Measurements from ENCODE around the gene SEC22C.

The SEC22C gene

DNA sequence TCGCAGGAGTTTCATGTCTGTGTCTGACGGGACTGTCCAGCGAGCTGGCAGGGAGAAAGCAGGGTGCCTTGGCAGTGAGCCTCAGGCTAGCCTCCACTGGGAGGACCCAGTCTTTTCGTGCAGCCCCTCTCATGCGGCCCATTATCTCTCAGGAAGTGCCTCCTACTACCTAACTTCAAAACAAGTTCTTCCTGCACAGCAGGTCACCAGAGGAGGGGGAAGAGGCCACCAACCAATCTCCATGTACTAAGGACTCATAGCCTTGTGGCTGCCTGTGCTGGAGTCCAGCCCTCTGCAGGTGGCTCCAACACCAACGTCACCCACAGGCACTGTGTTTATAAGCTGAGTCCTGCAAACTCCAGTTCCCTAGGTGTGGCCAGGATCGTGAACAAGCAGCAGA, 74.5 kb downstream of the SEC22C start:
- Histone ChIP-seq H3K9me3 (ENCODE audit: control insufficient read depth, low read length) (no peaks in the 10 kb centered on the region), H3K4me3 (ENCODE audit: insufficient read depth, low read depth, low read length) (no peak overlapping the region), H3K27me3 (ENCODE audit: control insufficient read depth, insufficient read depth, low read length, poor library complexity, severe bottlenecking) (peaks cover 19% of the 10 kb centered on the region), H3K4me1 (ENCODE audit: control insufficient read depth, insufficient read depth, low read length) (no peaks in the 10 kb centered on the region), H3K36me3 (ENCODE audit: control insufficient read depth, insufficient read depth, low read length) (no peaks in the 10 kb centered on the region), H3K27ac (ENCODE audit: insufficient read depth, low read depth, low read length, poor library complexity, severe bottlenecking) (no peak overlapping the region)
- 57% methylated on average over 7 of the region's 7 CpGs for WGBS, 2 experiments

DNA sequence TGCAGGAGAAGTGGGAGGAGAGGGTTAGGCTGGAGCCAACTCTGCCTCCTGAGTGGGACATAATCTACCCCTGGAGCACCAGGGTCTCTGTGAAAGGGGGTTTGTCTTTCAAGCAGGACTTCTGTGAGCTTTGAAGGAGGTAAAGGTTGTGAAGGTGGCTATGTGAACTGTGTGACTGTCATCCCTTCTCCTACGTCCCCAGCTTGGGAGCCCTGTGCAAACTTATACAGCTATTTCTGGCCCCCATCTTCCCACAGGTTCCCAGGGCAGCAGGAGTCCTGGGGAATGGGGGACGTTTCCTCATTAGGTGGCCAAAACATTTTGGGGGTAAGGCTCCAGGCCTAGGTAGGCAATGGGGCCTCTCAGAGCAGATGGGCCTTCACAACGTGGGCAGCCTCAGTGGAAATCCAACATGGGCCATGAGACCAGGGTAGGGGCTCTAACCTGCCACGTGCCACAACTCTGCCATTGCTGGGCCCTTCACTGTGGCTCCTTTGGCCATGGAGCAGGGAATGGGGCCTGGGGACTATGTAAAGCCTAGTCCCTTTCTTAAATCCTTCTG, 75.8 kb downstream of the SEC22C start:
- Histone ChIP-seq H3K27ac (ENCODE audit: insufficient read depth, low read depth, low read length, poor library complexity, severe bottlenecking) (no peak overlapping the region), H3K9me3 (ENCODE audit: control insufficient read depth, low read length) (no peaks in the 10 kb centered on the region), H3K36me3 (ENCODE audit: control insufficient read depth, insufficient read depth, low read length) (no peaks in the 10 kb centered on the region), H3K4me3 (ENCODE audit: insufficient read depth, low read depth, low read length) (no peak overlapping the region), H3K4me1 (ENCODE audit: control insufficient read depth, insufficient read depth, low read length) (peaks cover 12% of the 10 kb centered on the region), H3K27me3 (ENCODE audit: control insufficient read depth, insufficient read depth, low read length, poor library complexity, severe bottlenecking) (peaks cover 32% of the 10 kb centered on the region)
- WGBS, 2 experiments = 92% methylated on average over 4 of the region's 4 CpGs

DNA sequence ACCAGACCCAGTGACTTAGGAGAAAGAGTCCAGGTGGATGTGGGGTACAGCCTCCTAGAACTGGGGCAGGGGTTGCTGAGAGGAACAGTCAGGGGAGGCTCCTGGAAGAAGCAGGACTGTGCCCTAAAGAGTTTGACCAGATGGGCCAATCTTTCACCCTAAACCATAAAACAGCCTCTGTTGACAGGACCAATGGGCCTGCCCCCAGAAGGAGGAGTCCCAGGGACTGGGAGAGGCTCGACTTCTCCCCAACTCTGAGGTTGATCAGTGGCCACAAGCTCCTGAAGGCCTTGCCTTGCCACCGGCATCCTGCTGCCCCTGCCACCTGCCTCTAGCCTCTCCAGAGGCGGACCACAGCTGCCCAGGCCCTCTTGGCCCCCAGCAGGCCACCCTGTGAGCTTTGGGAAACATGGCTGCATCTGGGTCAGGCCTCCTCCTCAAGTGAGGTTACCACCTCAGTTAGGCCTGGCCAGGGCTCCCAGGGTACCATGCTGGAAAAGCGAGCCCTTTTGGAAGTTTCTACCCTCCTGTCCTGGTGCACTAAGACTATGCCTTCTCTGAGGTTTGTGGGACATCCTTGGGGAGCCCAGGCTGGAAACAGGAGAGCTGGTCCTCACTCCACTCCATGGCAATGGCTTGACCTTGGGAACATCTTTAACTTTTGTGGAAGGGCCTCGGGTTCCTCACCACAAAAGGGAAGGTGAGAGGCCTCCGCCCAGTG, 76.5 kb downstream of the SEC22C start:
- H3K4me3 ChIP-seq (ENCODE audit: insufficient read depth, low read depth, low read length) = no peak overlapping the region
- H3K27ac ChIP-seq (ENCODE audit: insufficient read depth, low read depth, low read length, poor library complexity, severe bottlenecking) = no peak overlapping the region
- H3K9me3 ChIP-seq (ENCODE audit: control insufficient read depth, low read length) = no peaks in the 10 kb centered on the region
- H3K4me1 ChIP-seq (ENCODE audit: control insufficient read depth, insufficient read depth, low read length) = peaks cover 14% of the 10 kb centered on the region
- 91 to 94% methylated on average over 6 of the region's 6 CpGs for WGBS, 2 experiments
- peaks cover 39% of the 10 kb centered on the region for H3K27me3 ChIP-seq (ENCODE audit: control insufficient read depth, insufficient read depth, low read length, poor library complexity, severe bottlenecking)
- no peaks in the 10 kb centered on the region for H3K36me3 ChIP-seq (ENCODE audit: control insufficient read depth, insufficient read depth, low read length)

DNA sequence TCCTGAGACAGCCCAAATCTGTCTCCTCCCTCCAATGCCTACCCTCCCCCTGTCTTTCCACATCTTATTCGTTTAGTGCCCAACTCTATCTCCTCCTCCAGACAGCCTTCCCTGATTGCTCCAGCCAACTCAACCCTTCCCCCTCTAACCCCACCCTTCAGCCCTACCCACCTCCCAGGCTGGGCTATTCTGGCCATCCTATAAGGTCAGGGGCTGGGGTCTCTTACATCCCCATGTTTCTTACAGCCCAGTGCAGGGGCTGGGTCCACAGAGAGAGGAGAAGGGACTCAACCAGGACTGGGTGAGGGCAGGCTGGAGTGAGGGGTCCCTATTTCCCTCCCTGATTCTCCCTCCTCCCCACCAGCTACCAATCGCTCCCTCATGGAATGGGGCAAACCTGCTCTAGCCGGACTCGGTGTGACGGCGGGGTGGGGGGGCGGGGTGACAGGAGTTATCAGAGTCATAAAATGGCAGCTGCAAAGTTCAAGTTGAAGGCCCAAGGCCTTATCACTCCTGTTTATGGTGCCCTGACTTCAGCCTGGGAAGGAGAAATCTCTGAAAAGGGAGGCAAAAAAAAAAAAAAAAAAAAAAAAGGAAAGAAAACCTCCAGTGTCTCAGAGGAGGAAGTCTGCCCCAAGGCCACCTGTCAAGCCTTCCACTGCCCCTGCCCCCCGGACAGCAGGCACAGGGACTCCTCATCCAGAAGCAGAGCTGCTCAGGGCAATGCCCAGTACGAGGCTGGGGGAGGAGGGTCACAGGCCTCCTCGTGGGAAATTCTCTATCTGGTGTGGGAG, 77.2 kb downstream of the SEC22C start:
- WGBS, 2 experiments = 88 to 93% methylated on average over 10 of the region's 10 CpGs
- H3K4me3 ChIP-seq (ENCODE audit: insufficient read depth, low read depth, low read length) = no peak overlapping the region
- H3K4me1 ChIP-seq (ENCODE audit: control insufficient read depth, insufficient read depth, low read length) = peaks cover 14% of the 10 kb centered on the region
- no peaks in the 10 kb centered on the region for H3K36me3 ChIP-seq (ENCODE audit: control insufficient read depth, insufficient read depth, low read length)
- peaks cover 46% of the 10 kb centered on the region for H3K27me3 ChIP-seq (ENCODE audit: control insufficient read depth, insufficient read depth, low read length, poor library complexity, severe bottlenecking)
- H3K27ac ChIP-seq (ENCODE audit: insufficient read depth, low read depth, low read length, poor library complexity, severe bottlenecking) = no peak overlapping the region
- H3K9me3 ChIP-seq (ENCODE audit: control insufficient read depth, low read length) = no peaks in the 10 kb centered on the region

- 91 to 92% methylated on average over 4 of the region's 4 CpGs for WGBS, 2 experiments
- Histone ChIP-seq H3K27me3 (ENCODE audit: control insufficient read depth, insufficient read depth, low read length, poor library complexity, severe bottlenecking) (peaks cover 52% of the 10 kb centered on the region), H3K9me3 (ENCODE audit: control insufficient read depth, low read length) (no peaks in the 10 kb centered on the region), H3K4me3 (ENCODE audit: insufficient read depth, low read depth, low read length) (no peak overlapping the region), H3K36me3 (ENCODE audit: control insufficient read depth, insufficient read depth, low read length) (no peaks in the 10 kb centered on the region), H3K27ac (ENCODE audit: insufficient read depth, low read depth, low read length, poor library complexity, severe bottlenecking) (no peak overlapping the region), H3K4me1 (ENCODE audit: control insufficient read depth, insufficient read depth, low read length) (peaks cover 14% of the 10 kb centered on the region)
Observed at GRCh38 chr3:42503957-42504333, 77.8 kb downstream of the SEC22C start.

GRCh38 chr3:42503251-42503924, 78.4 kb downstream of the SEC22C start:
- Histone ChIP-seq H3K4me1 (ENCODE audit: control insufficient read depth, insufficient read depth, low read length) (peaks cover 14% of the 10 kb centered on the region), H3K27me3 (ENCODE audit: control insufficient read depth, insufficient read depth, low read length, poor library complexity, severe bottlenecking) (peaks cover 58% of the 10 kb centered on the region)
- WGBS, 2 experiments = 78 to 91% methylated on average over 4 of the region's 4 CpGs

DNA sequence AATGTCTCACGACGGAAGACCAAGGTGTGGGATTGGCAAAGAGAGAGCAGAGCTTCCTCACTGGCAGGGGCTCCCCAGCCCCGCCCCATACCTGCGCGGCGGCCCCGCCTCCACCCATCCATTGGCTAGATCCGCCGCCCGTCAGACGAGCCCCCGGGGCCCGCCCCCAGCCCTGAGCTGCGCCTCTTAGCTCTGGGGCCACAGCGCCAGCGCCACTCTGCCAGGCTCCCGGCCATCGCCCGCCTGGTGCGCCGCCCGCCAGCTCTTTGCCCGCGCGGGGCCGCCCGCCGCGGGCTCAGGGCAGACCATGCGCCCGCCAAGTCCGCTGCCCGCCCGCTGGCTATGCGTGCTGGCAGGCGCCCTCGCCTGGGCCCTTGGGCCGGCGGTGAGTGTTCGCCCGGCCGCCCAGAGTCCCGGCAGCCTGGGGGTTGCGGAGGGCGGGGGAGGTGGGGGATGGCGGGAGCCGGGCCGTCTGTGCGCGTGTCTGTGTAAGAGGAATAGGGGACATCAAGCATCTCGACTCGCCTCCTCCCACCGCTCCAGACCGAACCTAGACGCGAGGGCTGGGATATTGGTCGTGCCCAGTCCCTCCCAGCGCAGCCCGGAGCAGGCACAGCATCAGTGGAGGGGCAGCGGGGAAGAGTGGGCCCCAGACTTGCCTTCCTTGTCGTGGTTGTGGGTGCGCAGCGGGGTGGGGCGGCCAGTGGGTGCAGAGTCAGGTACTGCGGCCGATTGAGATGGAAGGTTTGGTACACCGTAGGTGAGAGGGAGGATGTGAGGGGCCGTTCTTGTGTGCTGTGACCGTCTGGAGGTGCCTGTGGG, 79.1 kb downstream of the SEC22C start, which contains the start of gene VIPR1:
Gene VIPR1 (plus strand): TSS at position 215 of the 822 bp plus-strand sequence. CDS start 93 bp downstream, at position 308.
- Histone ChIP-seq H3K27ac (ENCODE audit: insufficient read depth, low read depth, low read length, poor library complexity, severe bottlenecking) (no peak within 1 kb of the TSS), H3K4me3 (ENCODE audit: insufficient read depth, low read depth, low read length) (peak within 1 kb of the TSS; percentile 46), H3K9me3 (ENCODE audit: control insufficient read depth, low read length) (no peaks in the 10 kb centered on the region), H3K27me3 (ENCODE audit: control insufficient read depth, insufficient read depth, low read length, poor library complexity, severe bottlenecking) (peaks cover 65% of the 10 kb centered on the region), H3K4me1 (ENCODE audit: control insufficient read depth, insufficient read depth, low read length) (peaks cover 14% of the 10 kb centered on the region), H3K36me3 (ENCODE audit: control insufficient read depth, insufficient read depth, low read length) (no peaks in the 10 kb centered on the region)
- 9% methylated on average over 69 of the region's 69 CpGs for WGBS, 2 experiments

More at GRCh38 chr3:42503251-42503924, 78.4 kb downstream of the SEC22C start:
- H3K27ac ChIP-seq (ENCODE audit: insufficient read depth, low read depth, low read length, poor library complexity, severe bottlenecking) = no peak overlapping the region
- no peak overlapping the region for H3K4me3 ChIP-seq (ENCODE audit: insufficient read depth, low read depth, low read length)
- no peaks in the 10 kb centered on the region for H3K9me3 ChIP-seq (ENCODE audit: control insufficient read depth, low read length)
- no peaks in the 10 kb centered on the region for H3K36me3 ChIP-seq (ENCODE audit: control insufficient read depth, insufficient read depth, low read length)

DNA sequence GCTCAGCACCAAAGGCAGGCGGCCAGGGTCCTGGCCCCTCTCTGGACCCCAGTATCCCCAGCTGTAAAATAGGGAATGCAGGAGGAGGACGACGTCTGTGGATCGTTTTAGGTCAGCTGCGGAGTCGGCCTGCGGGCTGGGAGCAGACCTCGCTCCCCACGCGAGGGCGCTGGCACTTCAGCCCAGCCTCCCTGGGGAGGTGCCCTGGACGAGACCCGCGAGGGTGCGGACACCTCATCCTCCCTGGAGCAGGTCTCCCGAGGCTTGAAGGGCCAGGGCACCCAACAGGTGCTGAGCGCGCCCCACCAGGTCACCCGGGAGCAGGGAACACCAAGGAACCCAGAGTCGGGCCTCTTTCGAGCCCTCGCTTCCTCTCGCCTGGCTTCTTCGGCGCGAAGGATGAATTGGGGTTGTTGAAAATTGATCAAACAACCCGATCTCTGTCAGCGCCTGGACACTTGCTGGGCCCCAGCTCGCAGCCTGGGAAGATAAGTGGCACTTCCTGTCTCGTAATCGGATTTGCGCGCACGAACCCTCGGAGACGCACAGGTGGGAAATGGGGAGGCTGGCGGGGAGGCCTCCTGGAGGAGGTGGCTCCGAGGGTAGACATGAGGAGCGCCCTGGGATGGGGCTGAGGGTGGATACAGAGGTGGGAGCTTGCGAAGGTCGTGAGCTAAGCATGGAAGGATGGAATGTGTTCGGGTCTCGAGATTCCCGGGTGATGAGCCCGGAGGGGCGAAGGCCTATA, 79.9 kb downstream of the SEC22C start:
- Histone ChIP-seq H3K36me3 (ENCODE audit: control insufficient read depth, insufficient read depth, low read length) (no peaks in the 10 kb centered on the region), H3K4me3 (ENCODE audit: insufficient read depth, low read depth, low read length) (peak overlapping the region; percentile 46), H3K4me1 (ENCODE audit: control insufficient read depth, insufficient read depth, low read length) (peaks cover 18% of the 10 kb centered on the region), H3K27ac (ENCODE audit: insufficient read depth, low read depth, low read length, poor library complexity, severe bottlenecking) (no peak overlapping the region), H3K27me3 (ENCODE audit: control insufficient read depth, insufficient read depth, low read length, poor library complexity, severe bottlenecking) (peaks cover 65% of the 10 kb centered on the region), H3K9me3 (ENCODE audit: control insufficient read depth, low read length) (no peaks in the 10 kb centered on the region)
- 2% methylated on average over 46 of the region's 46 CpGs for WGBS, 2 experiments

- Histone ChIP-seq H3K27ac (ENCODE audit: insufficient read depth, low read depth, low read length, poor library complexity, severe bottlenecking) (no peak overlapping the region), H3K9me3 (ENCODE audit: control insufficient read depth, low read length) (no peaks in the 10 kb centered on the region), H3K27me3 (ENCODE audit: control insufficient read depth, insufficient read depth, low read length, poor library complexity, severe bottlenecking) (peaks cover 65% of the 10 kb centered on the region), H3K4me1 (ENCODE audit: control insufficient read depth, insufficient read depth, low read length) (peaks cover 18% of the 10 kb centered on the region), H3K4me3 (ENCODE audit: insufficient read depth, low read depth, low read length) (peak overlapping the region; percentile 46), H3K36me3 (ENCODE audit: control insufficient read depth, insufficient read depth, low read length) (no peaks in the 10 kb centered on the region)
- WGBS, 2 experiments = 2 to 3% methylated on average over 27 of the region's 27 CpGs
Observed at GRCh38 chr3:42501321-42501680, 80.5 kb downstream of the SEC22C start.

Measured in ectodermal cell (in vitro differentiated cells).